SU-DHL-6 (cell line): ENCODE data around the gene SYNJ1.
"Not testable (repeated sequence)": the region's sequence is repeated elsewhere in the genome, so short reads cannot be mapped to it uniquely, and the experiment has no call there.

Experiments
- H2AFZ ChIP-seq: fragments of 200-600 bp; sonication (generic); 2 replicates; pipeline ENCODE4 v1.6.1; 2014; ENCODE audit warnings: low read depth, mild to moderate bottlenecking, moderate library complexity, mixed read lengths, antibody characterized with exemption, low read length; ENCODE audit not compliant: severe bottlenecking
- H3F3A ChIP-seq: fragments of 200-600 bp; shearing (Covaris generic); 2 replicates; pipeline ENCODE4 v1.6.0; 2016; ENCODE audit warnings: antibody characterized with exemption, mild to moderate bottlenecking; ENCODE audit not compliant: insufficient read depth
- H3K27ac ChIP-seq: fragments of 200-600 bp; sonication (generic); 2 replicates; pipeline ENCODE4 v1.5.1; 2016; ENCODE audit warnings: low read depth, mild to moderate bottlenecking, low read length, moderate library complexity, mixed read lengths
- H3K27me3 ChIP-seq: fragments of 200-600 bp; sonication (generic), shearing (Covaris generic); 2 replicates; pipeline ENCODE4 v1.6.0; 2014; ENCODE audit warnings: mild to moderate bottlenecking, low read length
- H3K36me3 ChIP-seq: fragments of 200-600 bp; sonication (generic); 2 replicates; pipeline ENCODE4 v1.6.1; 2014; ENCODE audit warnings: mild to moderate bottlenecking, low read length, mixed read lengths
- H3K4me2 ChIP-seq: fragments of 300-600, 200-600 bp; shearing (Covaris generic), sonication (generic); 2 replicates; pipeline ENCODE4 v1.6.0; 2014; ENCODE audit warnings: low read length, low read depth, mild to moderate bottlenecking; ENCODE audit not compliant: poor library complexity, severe bottlenecking
- H3K4me3 ChIP-seq: fragments of 200-600 bp; sonication (generic); 2 replicates; pipeline ENCODE4 v1.5.1; 2014; ENCODE audit warnings: antibody characterized with exemption, low read length, mild to moderate bottlenecking, mixed read lengths; ENCODE audit not compliant: insufficient read depth, poor library complexity, severe bottlenecking
- H3K79me2 ChIP-seq: fragments of 200-600 bp; sonication (generic); 2 replicates; pipeline ENCODE4 v1.6.1; 2014; ENCODE audit warnings: mild to moderate bottlenecking, low read length, moderate library complexity; ENCODE audit not compliant: insufficient read depth
- H3K9ac ChIP-seq: fragments of 200-600 bp; sonication (generic); 2 replicates; pipeline ENCODE4 v1.7.0; 2014; ENCODE audit warnings: mild to moderate bottlenecking, low read length
- H3K9me2 ChIP-seq: fragments of 200-600 bp; sonication (generic); replicated peaks from 2 replicates; pipeline ENCODE4 v1.6.1; 2014; ENCODE audit warnings: low read length; ENCODE audit not compliant: insufficient read depth
- H3K9me3 ChIP-seq: fragments of 200-600 bp; sonication (generic); 2 replicates; pipeline ENCODE4 v1.6.1; 2014; ENCODE audit warnings: low read length, mixed read lengths; ENCODE audit not compliant: insufficient read depth
- H4K20me1 ChIP-seq: fragments of 200-600 bp; sonication (generic); 2 replicates; pipeline ENCODE4 v1.6.1; 2014; ENCODE audit warnings: low read depth, mild to moderate bottlenecking, antibody characterized with exemption, low read length, moderate library complexity, mixed read lengths
- EZH2phosphoT487 ChIP-seq: fragments of 200-600 bp; sonication (generic), shearing (Covaris generic); conservative IDR thresholded peaks from 2 replicates; pipeline ENCODE4 v1.6.1; 2018; ENCODE audit warnings: mild to moderate bottlenecking, antibody characterized with exemption, low read length, moderate library complexity, mixed read lengths
- TF ChIP-seq, protein P1 (sequence below): fragments of 200-600 bp; sonication (generic); IDR thresholded peaks from one replicate; pipeline ENCODE4 v1.5.1; 2017; ENCODE audit warnings: antibody characterized with exemption, mild to moderate bottlenecking, low read length, moderate library complexity; ENCODE audit not compliant: insufficient read depth, poor library complexity, severe bottlenecking

Gene SYNJ1

GRCh38 chr21:32645261-32646182, 82.3 kb downstream of the SYNJ1 start:
- Histone ChIP-seq H3K27ac (no peak overlapping the region), H3K4me3 (no peak overlapping the region), H3K27me3 (no peaks in the 10 kb centered on the region), H3K9me2 (no peaks in the 10 kb centered on the region), H3K4me2 (no peak overlapping the region), H2AFZ (no peak overlapping the region), H4K20me1 (no peaks in the 10 kb centered on the region), H3K79me2 (no peaks in the 10 kb centered on the region), H3K36me3 (peaks cover 8% of the 10 kb centered on the region; the same call in 1 of the 2 replicates), H3K9ac (no peak overlapping the region), H3K9me3 (no peaks in the 10 kb centered on the region), H3F3A (no peaks in the 10 kb centered on the region)
- TF ChIP-seq, protein P1, sequence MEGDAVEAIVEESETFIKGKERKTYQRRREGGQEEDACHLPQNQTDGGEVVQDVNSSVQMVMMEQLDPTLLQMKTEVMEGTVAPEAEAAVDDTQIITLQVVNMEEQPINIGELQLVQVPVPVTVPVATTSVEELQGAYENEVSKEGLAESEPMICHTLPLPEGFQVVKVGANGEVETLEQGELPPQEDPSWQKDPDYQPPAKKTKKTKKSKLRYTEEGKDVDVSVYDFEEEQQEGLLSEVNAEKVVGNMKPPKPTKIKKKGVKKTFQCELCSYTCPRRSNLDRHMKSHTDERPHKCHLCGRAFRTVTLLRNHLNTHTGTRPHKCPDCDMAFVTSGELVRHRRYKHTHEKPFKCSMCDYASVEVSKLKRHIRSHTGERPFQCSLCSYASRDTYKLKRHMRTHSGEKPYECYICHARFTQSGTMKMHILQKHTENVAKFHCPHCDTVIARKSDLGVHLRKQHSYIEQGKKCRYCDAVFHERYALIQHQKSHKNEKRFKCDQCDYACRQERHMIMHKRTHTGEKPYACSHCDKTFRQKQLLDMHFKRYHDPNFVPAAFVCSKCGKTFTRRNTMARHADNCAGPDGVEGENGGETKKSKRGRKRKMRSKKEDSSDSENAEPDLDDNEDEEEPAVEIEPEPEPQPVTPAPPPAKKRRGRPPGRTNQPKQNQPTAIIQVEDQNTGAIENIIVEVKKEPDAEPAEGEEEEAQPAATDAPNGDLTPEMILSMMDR = no peak
- TF ChIP-seq EZH2phosphoT487 = no peak

DNA sequence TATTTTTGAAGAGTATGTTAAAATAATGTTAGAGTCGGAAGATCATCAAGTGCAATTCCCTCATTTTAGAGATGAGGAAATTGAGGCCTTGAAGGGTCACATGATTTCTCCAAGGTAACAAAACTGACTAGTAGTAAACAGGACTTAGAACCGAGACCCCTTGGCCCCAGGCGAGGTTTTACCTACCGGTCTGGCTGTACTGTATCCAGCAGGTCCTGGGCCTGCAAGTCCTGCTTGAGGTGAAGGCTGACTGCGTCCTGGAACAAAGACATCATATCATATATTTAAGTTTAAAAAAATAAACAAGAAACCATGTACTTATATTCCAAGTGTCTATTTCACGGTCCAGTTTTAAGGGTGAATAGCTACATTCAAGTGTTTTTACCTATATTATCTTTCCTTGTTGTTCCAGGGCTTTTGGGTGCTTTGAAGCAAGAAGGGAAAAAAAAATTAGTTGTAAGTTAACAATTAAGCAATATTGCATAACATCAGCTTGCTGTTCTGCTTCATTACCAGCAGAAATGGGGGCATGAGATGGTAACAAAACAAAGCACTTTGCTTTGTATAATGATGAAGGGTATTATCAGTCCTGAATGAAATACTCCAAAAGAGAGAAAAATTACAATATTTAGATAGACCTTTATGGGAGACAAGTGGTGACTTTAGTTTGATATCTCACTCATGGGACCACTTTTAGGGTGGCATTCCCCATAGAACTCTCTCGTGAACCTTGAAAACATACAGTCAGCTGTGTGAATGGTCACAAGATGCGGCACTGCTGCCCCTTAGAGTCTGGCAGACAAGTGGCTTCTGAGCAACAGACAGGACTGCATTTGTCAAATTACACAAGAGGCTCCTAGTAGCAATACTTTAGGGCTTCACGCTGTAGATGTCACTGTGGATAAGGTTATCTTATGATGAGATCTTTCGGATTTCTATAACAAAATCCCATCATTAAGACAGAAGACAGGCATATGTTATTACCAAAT, 85.8 kb downstream of the SYNJ1 start:
- Histone ChIP-seq H3F3A (no peaks in the 10 kb centered on the region), H4K20me1 (no peaks in the 10 kb centered on the region), H3K36me3 (peaks cover 8% of the 10 kb centered on the region; the same call in 1 of the 2 replicates), H2AFZ (no peak overlapping the region), H3K27ac (no peak overlapping the region), H3K9me2 (no peaks in the 10 kb centered on the region), H3K4me2 (no peak overlapping the region), H3K9me3 (no peaks in the 10 kb centered on the region), H3K9ac (no peak overlapping the region), H3K79me2 (no peaks in the 10 kb centered on the region), H3K4me3 (no peak overlapping the region), H3K27me3 (no peaks in the 10 kb centered on the region)
- no peak for TF ChIP-seq EZH2phosphoT487
- TF ChIP-seq, protein P1 = no peak

DNA sequence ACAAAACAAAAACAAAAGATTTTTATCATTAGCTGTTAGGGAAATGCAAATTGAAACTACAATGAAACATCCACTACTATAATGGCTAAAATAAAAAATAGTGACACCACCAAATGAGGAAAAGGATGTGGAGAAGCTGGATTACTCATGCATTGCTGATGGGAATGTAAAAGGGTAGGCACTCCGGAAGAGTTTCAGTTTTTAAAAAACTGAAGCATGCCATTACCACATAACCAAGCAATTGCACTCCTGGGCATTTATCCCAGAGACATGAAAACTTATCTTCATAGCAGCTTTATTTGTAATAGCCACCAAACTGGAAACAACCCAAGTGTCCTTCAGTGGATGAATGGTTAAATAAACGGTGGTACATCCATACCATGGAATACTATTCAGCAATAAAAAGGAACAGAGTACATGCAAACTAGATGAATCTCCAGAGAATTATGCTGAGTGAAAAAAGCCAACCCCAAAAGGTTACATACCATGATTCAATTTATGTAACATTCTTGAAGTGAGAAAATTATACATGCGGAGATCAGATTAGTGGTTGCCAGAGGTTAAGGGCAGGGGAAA, 101.1 kb downstream of the SYNJ1 start:
- Histone ChIP-seq H3K79me2 (no peaks in the 10 kb centered on the region), H3K27ac (no peak overlapping the region), H3K9me3 (no peaks in the 10 kb centered on the region), H4K20me1 (no peaks in the 10 kb centered on the region), H2AFZ (no peak overlapping the region), H3K9ac (no peak overlapping the region), H3K4me3 (no peak overlapping the region), H3F3A (no peaks in the 10 kb centered on the region), H3K27me3 (no peaks in the 10 kb centered on the region), H3K36me3 (no peaks in the 10 kb centered on the region), H3K9me2 (no peaks in the 10 kb centered on the region), H3K4me2 (no peak overlapping the region)
- TF ChIP-seq, protein P1 = no peak
- TF ChIP-seq EZH2phosphoT487 = no peak

- H3F3A ChIP-seq, H4K20me1 ChIP-seq, H3K4me2 ChIP-seq, H2AFZ ChIP-seq, H3K27me3 ChIP-seq, H3K36me3 ChIP-seq, H3K9ac ChIP-seq, H3K79me2 ChIP-seq, H3K9me3 ChIP-seq, H3K4me3 ChIP-seq, H3K9me2 ChIP-seq, H3K27ac ChIP-seq: not testable (repeated sequence)
Observed at GRCh38 chr21:32618218-32618617, 109.6 kb downstream of the SYNJ1 start.
